A673 (cell line): Measurements from ENCODE around the gene SUSD4. TPM values are rescaled to one million over a fixed set of nuclear protein-coding genes. Genes with fewer than 3 reads are reported as not detected.

ENCODE experiments used
- BruUV-seq: library from RNA; stranded (reverse); fragments of 400-500 nt; replicated peaks from 2 replicates; lab custom pipeline; 2021; lab: Mats Ljungman, UMichigan
- CTCF ChIA-PET: fragments of 300-600 bp; sonication (Branson Sonifier 250); formaldehyde crosslinking; loops from one replicate; lab custom pipeline; 2022; ENCODE audit warnings: antibody characterized with exemption; lab: Charles Lee
- POLR2A ChIA-PET: fragments of 300-600 bp; sonication (Branson Sonifier 250); formaldehyde crosslinking; loops from one replicate; lab custom pipeline; 2022; ENCODE audit warnings: antibody characterized with exemption; ENCODE audit not compliant: low non-redundant PET; lab: Charles Lee
- DNase-seq: peaks from one replicate; pipeline ENCODE4 v3.0.0-alpha.2; 2015; ENCODE audit warnings: low spot score
- H3K27ac ChIP-seq: fragments of 200-600 bp; sonication (generic); 2 replicates; pipeline ENCODE4 v1.5.1; 2016; ENCODE audit warnings: mixed run types, low read depth, mild to moderate bottlenecking, mixed read lengths, antibody characterized with exemption, low read length; ENCODE audit not compliant: poor library complexity, severe bottlenecking
- H3K27me3 ChIP-seq: fragments of 200-600 bp; sonication (generic); replicated peaks from 2 replicates; pipeline ENCODE4 v1.6.1; 2017; ENCODE audit warnings: mixed run types, low read depth, mild to moderate bottlenecking, mixed read lengths, antibody characterized with exemption, low read length; ENCODE audit not compliant: insufficient read depth, poor library complexity
- H3K36me3 ChIP-seq: fragments of 200-600 bp; sonication (generic); 2 replicates; pipeline ENCODE4 v1.6.1; 2016; ENCODE audit warnings: mixed run types, mild to moderate bottlenecking, mixed read lengths, antibody characterized with exemption, low read length; ENCODE audit not compliant: insufficient read depth, poor library complexity, severe bottlenecking
- H3K4me1 ChIP-seq: fragments of 200-600 bp; sonication (generic); 2 replicates; pipeline ENCODE4 v1.6.1; 2017; ENCODE audit warnings: mixed run types, mild to moderate bottlenecking, mixed read lengths, antibody characterized with exemption, low read length; ENCODE audit not compliant: insufficient read depth, poor library complexity, severe bottlenecking
- H3K4me3 ChIP-seq: fragments of 200-600 bp; sonication (generic); 2 replicates; pipeline ENCODE4 v1.5.1; 2016; ENCODE audit warnings: low read depth, mixed run types, mild to moderate bottlenecking, mixed read lengths, low read length; ENCODE audit not compliant: poor library complexity, severe bottlenecking
- H3K9me3 ChIP-seq: fragments of 200-600 bp; sonication (generic); 2 replicates; pipeline ENCODE4 v1.6.1; 2016; ENCODE audit warnings: mixed run types, low read depth, mild to moderate bottlenecking, mixed read lengths, antibody characterized with exemption, low read length; ENCODE audit not compliant: poor library complexity, severe bottlenecking
- EZH2 ChIP-seq: fragments of 200-600 bp; sonication (generic); IDR thresholded peaks from 2 replicates; pipeline ENCODE4 v1.6.1; 2017; ENCODE audit warnings: borderline replicate concordance, low read depth, mild to moderate bottlenecking, mixed read lengths, antibody characterized with exemption, low read length; ENCODE audit not compliant: poor library complexity, severe bottlenecking
- intact Hi-C: fragments of 100-400 bp; cut with micrococcal nuclease; formaldehyde crosslinking; loops from one replicate; pipeline ENCODE4 v1.10.0; 2022; ENCODE audit not compliant: unreplicated experiment
- total RNA-seq: library from RNA; stranded (reverse); gene quantifications from 2 replicates; pipeline ENCODE4 v1.2.3, GENCODE V29; 2021
- TF ChIP-seq, protein P1 (sequence below): fragments of 300-800, 200-600 bp; sonication (generic); conservative IDR thresholded peaks from 2 replicates; pipeline ENCODE4 v1.5.1; 2017; ENCODE audit warnings: low read depth, mild to moderate bottlenecking, antibody characterized with exemption, low read length, moderate library complexity, mixed read lengths

SUSD4 gene
- total RNA-seq, 1 experiment from 2014 or later = not detected

DNA sequence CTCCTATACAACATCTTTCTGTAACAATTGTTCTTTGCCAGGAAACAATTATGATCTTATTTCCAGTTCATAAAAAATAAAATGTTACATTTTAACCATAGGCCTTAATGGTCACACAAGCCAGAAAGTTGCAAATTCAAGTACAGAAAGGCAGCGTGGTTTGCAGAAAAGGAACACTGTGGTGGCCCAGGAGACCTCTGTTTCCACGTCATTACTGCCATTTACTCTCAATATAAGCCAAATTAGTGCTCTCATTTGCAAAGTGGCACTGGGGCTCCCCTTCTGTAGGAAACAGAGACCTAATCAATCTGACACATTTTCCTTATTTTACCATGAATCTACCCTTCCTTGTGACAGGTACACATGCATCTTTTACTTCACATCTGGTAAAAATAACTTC lies 141.6 kb downstream of the SUSD4 start:
- CTCF ChIA-PET = no interaction called here
- intact Hi-C loops = no loop called here
- POLR2A ChIA-PET = no interaction called here
- DNase-seq = no peak
- no TSS peak for BruUV-seq
- Histone ChIP-seq H3K4me3 (no peak overlapping the region), H3K9me3 (no peaks in the 10 kb centered on the region), H3K27ac (no peak overlapping the region), H3K36me3 (no peaks in the 10 kb centered on the region), H3K4me1 (no peaks in the 10 kb centered on the region), H3K27me3 (no peaks in the 10 kb centered on the region)
- no peak for TF ChIP-seq EZH2
- TF ChIP-seq, protein P1, sequence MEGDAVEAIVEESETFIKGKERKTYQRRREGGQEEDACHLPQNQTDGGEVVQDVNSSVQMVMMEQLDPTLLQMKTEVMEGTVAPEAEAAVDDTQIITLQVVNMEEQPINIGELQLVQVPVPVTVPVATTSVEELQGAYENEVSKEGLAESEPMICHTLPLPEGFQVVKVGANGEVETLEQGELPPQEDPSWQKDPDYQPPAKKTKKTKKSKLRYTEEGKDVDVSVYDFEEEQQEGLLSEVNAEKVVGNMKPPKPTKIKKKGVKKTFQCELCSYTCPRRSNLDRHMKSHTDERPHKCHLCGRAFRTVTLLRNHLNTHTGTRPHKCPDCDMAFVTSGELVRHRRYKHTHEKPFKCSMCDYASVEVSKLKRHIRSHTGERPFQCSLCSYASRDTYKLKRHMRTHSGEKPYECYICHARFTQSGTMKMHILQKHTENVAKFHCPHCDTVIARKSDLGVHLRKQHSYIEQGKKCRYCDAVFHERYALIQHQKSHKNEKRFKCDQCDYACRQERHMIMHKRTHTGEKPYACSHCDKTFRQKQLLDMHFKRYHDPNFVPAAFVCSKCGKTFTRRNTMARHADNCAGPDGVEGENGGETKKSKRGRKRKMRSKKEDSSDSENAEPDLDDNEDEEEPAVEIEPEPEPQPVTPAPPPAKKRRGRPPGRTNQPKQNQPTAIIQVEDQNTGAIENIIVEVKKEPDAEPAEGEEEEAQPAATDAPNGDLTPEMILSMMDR = no peak

DNA sequence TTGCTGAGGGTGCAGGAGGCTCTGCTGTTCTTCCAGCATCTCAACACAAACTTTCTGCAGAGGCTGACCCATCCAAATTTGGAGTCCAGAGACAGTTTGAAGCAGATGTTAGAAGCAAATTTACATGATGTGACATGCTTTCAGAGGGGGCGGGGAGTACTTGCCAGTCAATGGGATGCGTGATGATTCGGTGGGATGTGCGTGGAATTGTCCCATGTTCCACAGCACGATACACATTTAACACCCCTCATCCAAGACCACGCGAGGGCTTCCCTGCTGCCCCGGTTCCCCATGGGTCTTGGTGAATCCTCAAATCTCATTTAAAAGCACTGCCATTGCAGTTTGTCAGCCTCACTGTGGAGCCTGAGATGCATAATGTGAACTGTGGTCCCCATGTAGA lies 142.3 kb downstream of the SUSD4 start:
- BruUV-seq = no TSS peak
- ChIA-PET POLR2A (no interaction called here), CTCF (no interaction called here)
- Histone ChIP-seq H3K4me3 (no peak overlapping the region), H3K36me3 (no peaks in the 10 kb centered on the region), H3K9me3 (no peaks in the 10 kb centered on the region), H3K27ac (no peak overlapping the region), H3K4me1 (no peaks in the 10 kb centered on the region), H3K27me3 (no peaks in the 10 kb centered on the region)
- no peak for DNase-seq
- intact Hi-C loops = no loop called here
- TF ChIP-seq EZH2 = no peak
- TF ChIP-seq, protein P1 = no peak

DNA sequence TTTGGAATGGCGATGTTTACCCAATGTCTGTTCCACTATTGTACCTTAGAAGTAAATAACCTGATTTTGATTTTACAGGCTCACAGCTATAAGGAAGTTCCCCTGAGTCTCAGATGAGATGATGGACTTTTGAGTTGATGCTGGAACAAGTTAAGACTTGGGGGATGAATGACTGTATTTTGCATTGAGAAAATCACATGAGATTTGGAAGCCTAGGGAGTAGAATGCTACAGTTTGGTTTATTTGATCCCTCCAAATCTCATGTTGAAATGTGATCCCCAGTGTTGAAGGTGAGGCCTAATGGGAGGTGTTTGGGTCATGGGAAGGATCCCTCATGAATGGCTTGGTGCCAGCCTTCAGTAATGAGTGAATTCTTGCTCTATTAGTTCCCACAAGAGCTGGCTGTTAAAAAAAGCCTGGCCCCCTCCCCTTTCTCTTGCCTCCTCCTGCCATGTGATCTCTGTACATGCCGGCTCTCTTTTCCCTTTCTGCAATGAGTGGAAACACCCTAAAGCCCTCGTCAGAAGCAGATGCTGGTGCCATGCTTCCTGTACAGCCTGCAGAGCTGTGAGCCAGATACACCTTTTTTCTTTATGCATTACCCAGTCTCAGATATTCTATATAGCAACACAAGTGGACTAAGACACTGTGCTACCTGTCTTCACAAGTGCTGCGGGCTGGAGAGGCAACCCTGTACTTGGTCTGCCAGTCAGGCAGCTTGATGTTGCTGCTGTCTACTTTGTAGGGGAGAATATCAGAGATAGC lies 143.9 kb downstream of the SUSD4 start:
- Histone ChIP-seq H3K9me3 (no peaks in the 10 kb centered on the region), H3K27ac (no peak overlapping the region), H3K27me3 (no peaks in the 10 kb centered on the region), H3K4me3 (no peak overlapping the region), H3K4me1 (no peaks in the 10 kb centered on the region), H3K36me3 (no peaks in the 10 kb centered on the region)
- CTCF ChIA-PET = no interaction called here
- POLR2A ChIA-PET = interaction anchor here (0.7 kb wide), 1 partner anchor 25 kb away, joined by 3 read pairs; no protein-coding TSS in a partner anchor
- no peak for TF ChIP-seq EZH2
- TF ChIP-seq, protein P1 = no peak
- no peak for DNase-seq
- intact Hi-C loops = no loop called here
- no TSS peak for BruUV-seq
